ENCODE results near the gene PKP3. TPM values are rescaled to one million over a fixed set of nuclear protein-coding genes. Genes with fewer than 3 reads are reported as not detected.

The PKP3 gene
- total and polyA plus RNA-seq, 9 of the 15 experiments (the other 6 are each of a cell fraction or from before 2014, with no cell fraction given): 0.11 to 110 (median 30.7) TPM

- Histone ChIP-seq H3K79me2 (ENCODE audit: control insufficient read depth, insufficient read depth, low read length) (peaks cover 8% of the 10 kb centered on the region; the same call in 1 of the 3 replicates), H3K9ac (ENCODE audit: insufficient read depth in 1 of 2, low read depth in 2 of 2, low read length in 2 of 2) (peak overlapping the region in 1 of 2 experiments; percentile 11; a peak in 1 of 4 replicates), H3K9me3 (replicated peaks; ENCODE audit: control insufficient read depth, insufficient read depth, low read depth, low read length) (peaks cover 13% of the 10 kb centered on the region), H3K4me2 (ENCODE audit: insufficient read depth, low read length) (no peak overlapping the region), H4K20me1 (replicated peaks; ENCODE audit: control insufficient read depth, insufficient read depth, low read length) (no peaks in the 10 kb centered on the region), H3K4me1 (replicated peaks in 1 of 2; ENCODE audit: control insufficient read depth in 2 of 2, insufficient read depth in 2 of 2, low read length in 2 of 2) (peaks cover 19 to 53% of the 10 kb centered on the region in 2 experiments), H3K4me3 (no peak overlapping the region), H3K36me3 (ENCODE audit: control insufficient read depth, insufficient read depth, low read length) (no peaks in the 10 kb centered on the region; the same call in 2 of the 3 replicates), H3K9me1 (ENCODE audit: control insufficient read depth, insufficient read depth, low read length) (peaks cover 2% of the 10 kb centered on the region), H3K27me3 (ENCODE audit: control insufficient read depth in 2 of 2, insufficient read depth in 2 of 2, low read length in 2 of 2) (no peaks in the 10 kb centered on the region; a peak in 1 of 5 replicates), H2AFZ (ENCODE audit: low read depth, low read length) (no peak overlapping the region), H3K27ac (ENCODE audit: extremely low read depth, low read depth, low read length) (no peak overlapping the region)
- intact Hi-C loops (cut with micrococcal nuclease) (no loop called here), in situ Hi-C loops (cut with MboI) (loop anchor here (5.0 kb wide), 1 partner anchor 107 kb away; no protein-coding TSS in a partner anchor)
- ChIA-PET CTCF (ENCODE audit: low intra/inter-chr PET ratio) (no interaction called here), POLR2A (interaction anchor here (0.9 to 1.6 kb wide), 2 partner anchors 30 to 152 kb away, joined by 3 to 4 read pairs; partner anchors contain the start of genes BET1L and RIC8A)
- no peak for FAIRE-seq
- no TSS peak for BruUV-seq (replicated peaks)
- no peak for TF ChIP-seq ELF2 (CRISPR knock-in tag; IDR thresholded peaks at IDR 0.05)
- no peak for TF ChIP-seq SIN3A (IDR thresholded peaks at IDR 0.05; ENCODE audit: borderline replicate concordance in 2 of 2, control insufficient read depth in 1 of 2, low read depth in 2 of 2, low read length in 2 of 2)
- TF ChIP-seq ATF6 (CRISPR knock-in tag; IDR thresholded peaks at IDR 0.05): no peak
- TF ChIP-seq MIER1 (IDR thresholded peaks at IDR 0.05; ENCODE audit: low read depth): no peak
- TF ChIP-seq MECOM (CRISPR knock-in tag; IDR thresholded peaks at IDR 0.05): no peak
- no peak for TF ChIP-seq CBX5 (IDR thresholded peaks at IDR 0.05; ENCODE audit: borderline replicate concordance, low read depth)
- no peak for TF ChIP-seq SIX5 (IDR thresholded peaks at IDR 0.05; ENCODE audit: borderline replicate concordance in 1 of 2, insufficient read depth in 1 of 2, low read depth in 1 of 2, low read length in 2 of 2)
- no peak for TF ChIP-seq ZNF518B (CRISPR knock-in tag; IDR thresholded peaks at IDR 0.05)
- TF ChIP-seq ZNF408 (CRISPR knock-in tag; IDR thresholded peaks at IDR 0.05; ENCODE audit: low read depth): no peak
- no peak for TF ChIP-seq CC2D1A (IDR thresholded peaks at IDR 0.05)
- no peak for TF ChIP-seq ZZZ3 (IDR thresholded peaks at IDR 0.05)
- TF ChIP-seq ATF7 (IDR thresholded peaks at IDR 0.05): no peak
- WGBS (ENCODE audit: insufficient coverage, low coverage, missing lambda C conversion rate): 28% methylated on average over 3 of the region's 5 CpGs
- no peak for ATAC-seq
- peak in 2 of 4 experiments; percentile 7 to 10 for DNase-seq (ENCODE audit: extremely low read depth in 1 of 4, low spot score in 3 of 4)
These were observed 34.8 kb upstream of the PKP3 start for GRCh38 chr11:359181-359714.

Data from K562 (cell line).